H9 (cell line): ENCODE measurements around the gene DUOXA2. TPM values are rescaled to one million over a fixed set of nuclear protein-coding genes. Genes with fewer than 3 reads are reported as not detected.

Experiments used
- DNase-seq: peaks from one replicate; pipeline ENCODE4 v3.0.0-alpha.2; 2017
- H2AFZ ChIP-seq: one replicate; pipeline ENCODE4 v1.6.1; 2013; ENCODE audit warnings: mild to moderate bottlenecking, low read length, control low read depth, moderate library complexity
- H2AK5ac ChIP-seq: 2 replicates; pipeline ENCODE4 v1.6.1; 2013; ENCODE audit warnings: low read length, control low read depth, mixed read lengths; ENCODE audit not compliant: insufficient read length
- H2BK120ac ChIP-seq: one replicate; pipeline ENCODE4 v1.6.1; 2013; ENCODE audit warnings: low read depth, mild to moderate bottlenecking, low read length, control low read depth, inconsistent platforms; ENCODE audit not compliant: poor library complexity, severe bottlenecking
- H2BK12ac ChIP-seq: 2 replicates; pipeline ENCODE4 v1.6.1; 2013; ENCODE audit warnings: low read length, control low read depth, mixed read lengths, low read depth; ENCODE audit not compliant: insufficient read length
- H2BK15ac ChIP-seq: 2 replicates; pipeline ENCODE4 v1.6.1; 2013; ENCODE audit warnings: low read depth, low read length, control low read depth
- H2BK20ac ChIP-seq: one replicate; pipeline ENCODE4 v1.6.1; 2013; ENCODE audit warnings: low read depth, mild to moderate bottlenecking, low read length, control low read depth, inconsistent platforms; ENCODE audit not compliant: poor library complexity, severe bottlenecking
- H2BK5ac ChIP-seq: 2 replicates; pipeline ENCODE4 v1.6.1; 2013; ENCODE audit warnings: low read length, control low read depth, mixed read lengths; ENCODE audit not compliant: insufficient read length
- H3K14ac ChIP-seq: 2 replicates; pipeline ENCODE4 v1.6.1; 2013; ENCODE audit warnings: low read length, control low read depth; ENCODE audit not compliant: insufficient read depth
- H3K18ac ChIP-seq: 2 replicates; pipeline ENCODE4 v1.6.1; 2013; ENCODE audit warnings: low read depth, mild to moderate bottlenecking, mixed read lengths, low read length, control low read depth; ENCODE audit not compliant: insufficient read length
- H3K23ac ChIP-seq: 2 replicates; pipeline ENCODE4 v1.6.1; 2013; ENCODE audit warnings: low read length, control low read depth, mixed read lengths, low read depth; ENCODE audit not compliant: insufficient read length
- H3K23me2 ChIP-seq: 2 replicates; pipeline ENCODE4 v1.6.1; 2013; ENCODE audit warnings: low read depth, mild to moderate bottlenecking, mixed read lengths, low read length, control low read depth; ENCODE audit not compliant: insufficient read length, poor library complexity, severe bottlenecking
- H3K27ac ChIP-seq: 2 replicates; pipeline ENCODE4 v1.5.1; 2013; ENCODE audit warnings: low read length, control low read depth, mixed read lengths, low read depth; ENCODE audit not compliant: insufficient read length
- H3K27me3 ChIP-seq: 2 replicates; pipeline ENCODE4 v1.6.1; 2013; ENCODE audit warnings: low read length, control low read depth, inconsistent platforms; ENCODE audit not compliant: insufficient read depth
- H3K4ac ChIP-seq: 2 replicates; pipeline ENCODE4 v1.6.1; 2013; ENCODE audit warnings: low read depth, mild to moderate bottlenecking, control low read depth, inconsistent platforms, low read length, moderate library complexity
- H3K4me1 ChIP-seq: 2 replicates; pipeline ENCODE4 v1.6.1; 2013; ENCODE audit warnings: low read length, control low read depth, inconsistent platforms; ENCODE audit not compliant: insufficient read depth
- H3K4me2 ChIP-seq: 2 replicates; pipeline ENCODE4 v1.6.1; 2013; ENCODE audit warnings: low read length, control low read depth, mixed read lengths; ENCODE audit not compliant: insufficient read length, insufficient read depth
- H3K56ac ChIP-seq: 2 replicates; pipeline ENCODE4 v1.6.1; 2013; ENCODE audit warnings: low read depth, mild to moderate bottlenecking, mixed read lengths, low read length, control low read depth; ENCODE audit not compliant: insufficient read length
- H3K79me1 ChIP-seq: 2 replicates; pipeline ENCODE4 v1.6.1; 2013; ENCODE audit warnings: low read depth, mild to moderate bottlenecking, moderate library complexity, low read length, control low read depth, inconsistent platforms; ENCODE audit not compliant: insufficient read depth, poor library complexity, severe bottlenecking
- H3K79me2 ChIP-seq: 2 replicates; pipeline ENCODE4 v1.6.1; 2013; ENCODE audit warnings: low read length, control low read depth, inconsistent platforms; ENCODE audit not compliant: insufficient read depth
- H3K9ac ChIP-seq: 2 replicates; pipeline ENCODE4 v1.6.1; 2013; ENCODE audit warnings: low read length, control low read depth, mixed read lengths; ENCODE audit not compliant: insufficient read length; ENCODE audit errors: extremely low read depth
- H3K9me3 ChIP-seq: one replicate; pipeline ENCODE4 v1.6.1; 2013; ENCODE audit warnings: low read depth, low read length, inconsistent platforms; ENCODE audit not compliant: control insufficient read depth
- H3T11ph ChIP-seq: one replicate; pipeline ENCODE4 v1.6.1; 2013; ENCODE audit warnings: mild to moderate bottlenecking, low read length, control low read depth, inconsistent platforms
- H4K20me1 ChIP-seq: one replicate; pipeline ENCODE4 v1.6.1; 2013; ENCODE audit not compliant: control insufficient read depth, insufficient read length, insufficient read depth
- H4K5ac ChIP-seq: 2 replicates; pipeline ENCODE4 v1.6.1; 2013; ENCODE audit warnings: low read depth, mild to moderate bottlenecking, mixed read lengths, low read length, control low read depth; ENCODE audit not compliant: insufficient read length
- H4K8ac ChIP-seq: replicated peaks from 2 replicates; pipeline ENCODE4 v1.6.1; 2013; ENCODE audit warnings: low read length, control low read depth, mixed read lengths, low read depth; ENCODE audit not compliant: insufficient read length
- H4K91ac ChIP-seq: 2 replicates; pipeline ENCODE4 v1.6.1; 2013; ENCODE audit warnings: low read depth, mild to moderate bottlenecking, moderate library complexity, mixed read lengths, low read length, control low read depth; ENCODE audit not compliant: insufficient read length
- H3K27ac Mint-ChIP-seq, 3 experiments: 2 replicates in 2 of 3; 3 replicates in 1 of 3; pipeline ENCODE4 v1.8.0; 2020 to 2021; ENCODE audit warnings: mixed read lengths in 3 of 3, mild to moderate bottlenecking in 1 of 3, moderate library complexity in 1 of 3
- H3K27me3 Mint-ChIP-seq: 2 replicates; pipeline ENCODE4 v1.8.0; 2021; ENCODE audit warnings: low read depth, mild to moderate bottlenecking, moderate library complexity, mixed read lengths
- H3K36me3 Mint-ChIP-seq, 3 experiments: 2 replicates in 2 of 3; 3 replicates in 1 of 3; pipeline ENCODE4 v1.8.0; 2020 to 2021; ENCODE audit warnings: low read depth in 3 of 3, mixed read lengths in 3 of 3; ENCODE audit not compliant: insufficient read depth in 1 of 3
- H3K4me1 Mint-ChIP-seq, 2 experiments: 2 replicates each; pipeline ENCODE4 v1.8.0; 2020; ENCODE audit warnings: mixed read lengths in 2 of 2
- H3K4me3 Mint-ChIP-seq, 2 experiments: 2 replicates in 1 of 2; 3 replicates in 1 of 2; pipeline ENCODE4 v1.8.0; 2020 to 2021; ENCODE audit warnings: mild to moderate bottlenecking in 2 of 2, mixed read lengths in 2 of 2, moderate library complexity in 1 of 2
- H3K9me3 Mint-ChIP-seq, 2 experiments: 2 replicates in 1 of 2; 3 replicates in 1 of 2; pipeline ENCODE4 v1.8.0; 2020; ENCODE audit warnings: mild to moderate bottlenecking in 2 of 2, mixed read lengths in 2 of 2, moderate library complexity in 1 of 2
- CTCF ChIP-seq: fragments of 200-600 bp; sonication (generic); conservative IDR thresholded peaks from 3 replicates; pipeline ENCODE4 v1.8.0; 2021; ENCODE audit warnings: antibody characterized with exemption, mild to moderate bottlenecking
- WGBS: extraction: QIAGEN DNeasy Blood & Tissue Kit; methylation state at CpG from one replicate; pipeline ENCODE4 v1.1.7; 2013; ENCODE audit warnings: missing lambda C conversion rate, low lambda C conversion rate, mixed read lengths; ENCODE audit not compliant: insufficient read length; ENCODE audit errors: extremely low coverage; 5-methylcytosine and 5-hydroxymethylcytosine counted together
- total RNA-seq: library from RNA; stranded (reverse); gene quantifications from 2 replicates; pipeline ENCODE4 v1.2.1, GENCODE V29; 2021

The DUOXA2 gene
- total RNA-seq, 1 experiment from 2014 or later, result not detected

- peaks cover 0 to 3% (median 1%) of the 10 kb centered on the region in 3 experiments; a peak in 3 of 7 replicates for H3K36me3 Mint-ChIP-seq
- Histone ChIP-seq H3T11ph (no peak overlapping the region), H2BK5ac (no peak overlapping the region), H3K9me3 (no peaks in the 10 kb centered on the region), H3K18ac (no peak overlapping the region), H3K27me3 (no peaks in the 10 kb centered on the region), H3K4me2 (no peak overlapping the region), H4K20me1 (no peaks in the 10 kb centered on the region), H3K14ac (no peak overlapping the region), H3K79me2 (no peaks in the 10 kb centered on the region), H4K5ac (no peak overlapping the region), H3K56ac (no peak overlapping the region), H3K4me1 (peaks cover 1% of the 10 kb centered on the region; the same call in 1 of the 2 replicates), H2BK15ac (no peak overlapping the region), H2BK12ac (no peak overlapping the region), H3K9ac (no peak overlapping the region), H3K23me2 (no peaks in the 10 kb centered on the region), H3K79me1 (no peaks in the 10 kb centered on the region), H3K4ac (no peak overlapping the region), H2BK20ac (no peak overlapping the region), H3K23ac (no peak overlapping the region), H4K91ac (no peak overlapping the region), H2AK5ac (no peak overlapping the region), H3K27ac (no peak overlapping the region), H2AFZ (no peak overlapping the region), H2BK120ac (no peak overlapping the region), H4K8ac (no peak overlapping the region)
- H3K27ac Mint-ChIP-seq, result no peak overlapping the region
- H3K4me3 Mint-ChIP-seq, result 0 out of 5 replicates have a peak overlapping the region, but pooled peaks of 1 of the 2 experiments have one; percentile 22
- H3K9me3 Mint-ChIP-seq, result no peaks in the 10 kb centered on the region; a peak in 1 of 5 replicates
- H3K4me1 Mint-ChIP-seq, result peaks cover 20 to 31% of the 10 kb centered on the region in 2 experiments
- peak; percentile 94 for DNase-seq
- WGBS, result no CpG with 5 or more reads among the region's 7 CpGs
- H3K27me3 Mint-ChIP-seq, result peaks cover 13% of the 10 kb centered on the region; the same call in 1 of the 2 replicates
- peak; percentile 97 for TF ChIP-seq CTCF
These were observed 48.8 kb downstream of the DUOXA2 start for GRCh38 chr15:45162771-45163507.
